GM18907 (cell line): ENCODE measurements around the gene FAU.
A peak's percentile ranks its signal among the peaks of the same experiment; 100 is the strongest.
"Not testable (repeated sequence)": the region's sequence is repeated elsewhere in the genome, so short reads cannot be mapped to it uniquely, and the experiment has no call there.

Experiments
- ATAC-seq: cut with Tn5 transposase; IDR thresholded peaks from one replicate; pipeline ENCODE4 v1.9.1; 2021; ENCODE audit warnings: mild to moderate bottlenecking, moderate library complexity; ENCODE audit not compliant: unreplicated experiment

FAU gene

DNA sequence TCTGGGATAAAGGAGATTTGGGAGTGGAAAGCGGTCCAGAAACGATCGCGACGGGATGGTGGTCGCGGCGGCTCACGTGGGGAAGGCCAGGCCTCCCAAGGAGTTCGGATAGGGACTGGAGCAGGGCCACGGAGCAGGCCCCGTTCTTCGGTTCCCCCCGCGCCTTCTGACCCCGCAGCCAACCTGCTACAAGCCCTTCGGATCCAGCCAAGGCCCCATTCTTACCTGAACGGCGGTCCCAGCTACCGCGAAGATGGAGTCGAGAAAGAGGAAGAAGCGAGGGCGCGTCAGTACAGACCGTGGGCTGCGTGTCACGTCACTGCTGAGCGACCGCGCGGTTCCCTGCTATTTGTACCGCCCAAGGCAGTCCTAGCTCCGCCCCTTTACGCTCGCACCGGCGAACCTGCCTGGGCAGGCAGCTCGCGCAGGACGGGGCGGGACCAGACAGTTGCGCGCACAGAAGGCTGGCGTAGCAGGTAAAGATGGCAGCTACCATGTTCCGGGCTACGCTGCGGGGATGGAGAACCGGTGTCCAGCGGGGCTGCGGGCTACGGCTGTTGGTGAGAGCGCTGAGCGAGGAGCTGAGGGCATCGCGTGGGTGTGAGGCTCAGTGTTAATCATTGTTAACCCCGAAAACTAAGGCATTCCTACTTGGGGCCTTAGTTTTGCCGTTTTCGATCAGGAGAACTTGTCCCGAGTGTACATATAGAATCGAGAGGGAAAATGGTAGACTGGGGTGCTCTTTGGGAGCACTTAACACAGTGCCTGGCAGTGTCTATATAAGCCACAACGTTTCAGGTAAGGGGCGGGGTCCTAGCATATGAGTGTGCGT lies at the start of gene FAU, which contains the start of gene MRPL49:
Gene FAU, minus strand, starts transcription at position 270 of the 832 bp plus-strand sequence. CDS start 321 bp downstream, outside the sequence.
Gene MRPL49, plus strand, starts transcription at position 457 of the 832 bp plus-strand sequence. Its CDS starts 26 bp downstream, at position 483.
- peak; percentile 64 for ATAC-seq

- ATAC-seq: no peak
Observed at GRCh38 chr11:65170058-65170534, 48.2 kb upstream of the FAU start, which contains the start of gene SPDYC. SPDYC (plus strand) TSS chr11:65170233; CDS start chr11:65171358, 1,125 bp downstream.

- no peak for ATAC-seq
Observed at GRCh38 chr11:65169164-65169641, 47.3 kb upstream of the FAU start.

GRCh38 chr11:65167656-65168055 lies 45.7 kb upstream of the FAU start:
- ATAC-seq: no peak

DNA sequence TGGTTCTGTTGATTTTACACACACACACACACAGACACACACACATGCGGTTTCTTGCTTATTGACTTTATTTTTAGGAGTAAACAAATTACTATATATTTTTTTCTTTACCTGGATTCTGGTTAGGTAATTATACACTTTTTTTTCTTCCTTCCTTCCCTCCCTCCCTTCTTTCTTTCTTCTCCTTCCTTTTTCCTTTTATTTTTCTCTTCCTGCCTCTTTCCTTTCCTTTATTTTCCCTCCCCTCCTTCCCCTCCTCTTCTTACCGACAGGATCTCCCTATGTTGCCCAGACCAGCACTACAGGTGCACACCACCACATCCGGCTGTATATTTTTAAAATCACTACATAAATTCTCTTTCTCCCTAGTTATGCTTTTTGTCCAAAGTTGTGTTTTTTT lies 45.0 kb upstream of the FAU start:
- ATAC-seq: no peak

DNA sequence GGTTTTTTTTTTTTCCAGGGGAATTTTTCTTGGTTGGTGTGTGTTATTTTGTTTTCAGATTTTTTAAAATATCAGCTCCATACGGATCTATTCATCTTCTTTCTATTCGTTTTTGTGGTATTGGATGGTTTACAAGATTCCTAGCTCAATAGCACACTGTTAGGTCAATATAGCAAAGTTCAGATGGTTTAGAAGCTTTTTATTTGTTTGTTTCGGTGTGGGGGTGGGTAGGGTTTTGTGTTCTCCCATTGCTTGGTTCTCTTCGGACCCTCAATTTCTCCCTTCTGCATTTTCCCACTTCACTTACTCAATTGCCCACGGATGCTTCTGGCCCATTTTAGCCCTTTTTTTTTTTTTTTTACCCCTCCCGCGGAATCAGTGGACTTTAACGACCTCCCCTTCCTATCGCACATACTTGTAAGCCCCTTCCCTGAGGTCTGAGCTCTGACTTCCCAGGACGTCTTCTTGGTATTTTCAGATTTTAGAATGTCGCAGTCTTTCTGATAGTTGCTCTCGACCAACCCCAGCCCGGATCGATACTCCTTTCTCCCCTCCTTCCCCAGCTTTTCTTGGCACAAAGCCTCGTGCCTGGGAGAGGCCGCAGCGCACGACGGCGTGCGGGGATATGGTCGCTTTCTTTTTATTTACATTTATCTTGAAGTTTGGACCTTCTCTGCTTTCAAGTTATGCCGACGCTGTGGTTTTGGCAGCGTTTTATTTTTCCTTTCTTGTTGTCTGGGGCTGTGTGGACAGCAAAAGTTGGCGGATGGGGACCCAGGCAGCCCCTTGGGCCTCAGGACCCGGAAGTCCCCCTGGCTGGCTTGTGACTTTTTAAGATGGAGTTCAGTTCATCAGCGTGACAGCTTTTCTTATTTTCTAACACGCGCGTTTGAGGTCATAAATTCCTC lies 43.7 kb upstream of the FAU start:
- ATAC-seq: no peak

DNA sequence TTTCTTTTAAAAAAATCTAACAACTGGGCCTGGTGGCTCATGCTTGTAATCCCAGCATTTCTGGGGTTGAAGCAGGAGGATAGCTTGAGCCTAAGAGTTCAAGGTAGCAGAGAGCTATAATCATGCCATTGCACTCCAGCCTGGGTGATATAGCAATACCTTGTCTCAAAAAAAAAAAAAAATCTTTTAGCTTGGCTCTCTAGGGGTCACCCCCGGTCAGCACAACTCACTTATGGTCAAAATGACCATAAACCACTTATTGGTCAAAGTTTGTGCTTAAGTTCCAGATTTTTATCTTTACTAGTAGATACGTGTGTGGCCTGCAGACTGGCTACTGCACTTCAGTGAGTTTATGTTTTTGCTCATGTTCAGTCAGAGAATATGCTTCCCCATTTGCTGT lies 41.8 kb upstream of the FAU start:
- ATAC-seq: no peak

DNA sequence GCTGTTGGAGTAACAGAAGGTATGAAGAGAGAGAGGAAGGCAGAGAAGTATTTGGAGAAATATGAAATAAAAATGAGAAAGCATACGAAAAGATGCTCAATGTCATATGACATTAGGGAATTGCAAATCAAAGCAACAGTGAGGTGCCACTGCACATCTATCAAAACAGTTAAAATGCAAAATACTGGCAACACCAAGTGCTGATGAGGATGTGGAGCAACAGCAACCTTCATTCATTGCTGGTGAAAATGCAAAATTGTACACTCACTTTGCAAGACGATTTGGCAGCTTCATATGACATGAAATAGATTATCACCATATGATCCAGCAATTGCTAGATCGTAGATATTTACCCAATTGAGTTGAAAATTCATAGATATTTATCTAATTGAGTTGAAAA lies 38.7 kb upstream of the FAU start:
- ATAC-seq: no peak

DNA sequence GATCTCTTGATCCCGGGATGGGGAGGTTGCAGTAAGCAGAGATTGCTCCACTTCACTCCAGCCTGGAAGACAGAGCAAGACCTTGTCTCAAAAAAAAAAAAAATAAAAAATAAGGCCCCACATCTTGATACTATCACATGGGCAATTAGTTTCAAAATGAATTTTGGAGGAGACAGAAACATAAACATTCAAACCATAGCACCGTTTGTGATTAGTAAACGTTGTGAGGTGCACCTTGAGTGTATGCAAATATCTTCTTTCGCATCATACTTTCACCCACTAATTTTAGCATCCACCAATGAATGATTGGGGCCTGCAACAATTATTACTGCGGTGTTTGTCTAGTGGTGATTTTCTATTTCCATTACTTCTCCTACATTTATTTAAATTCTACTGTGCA lies 37.1 kb upstream of the FAU start:
- ATAC-seq: peak; percentile 49

DNA sequence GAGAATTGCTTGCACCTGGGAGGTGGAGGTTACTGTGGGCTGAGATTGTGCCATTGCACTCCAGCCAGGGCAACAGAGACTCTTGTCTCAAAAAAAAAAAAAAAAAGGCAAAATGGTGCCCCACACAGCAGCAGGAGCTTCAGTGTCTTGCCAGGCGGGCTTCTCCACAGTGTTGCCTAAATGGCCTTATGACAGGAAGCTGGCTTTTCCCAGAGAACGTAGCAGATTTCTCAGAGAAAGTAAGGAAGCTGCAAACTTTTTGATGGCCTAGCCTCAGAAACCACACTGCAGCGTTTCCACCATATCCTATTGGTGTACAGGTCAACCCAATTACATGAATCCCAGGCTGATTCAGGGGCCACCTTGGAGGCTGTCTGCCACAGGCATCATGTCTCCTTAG lies 35.4 kb upstream of the FAU start:
- ATAC-seq: no peak

DNA sequence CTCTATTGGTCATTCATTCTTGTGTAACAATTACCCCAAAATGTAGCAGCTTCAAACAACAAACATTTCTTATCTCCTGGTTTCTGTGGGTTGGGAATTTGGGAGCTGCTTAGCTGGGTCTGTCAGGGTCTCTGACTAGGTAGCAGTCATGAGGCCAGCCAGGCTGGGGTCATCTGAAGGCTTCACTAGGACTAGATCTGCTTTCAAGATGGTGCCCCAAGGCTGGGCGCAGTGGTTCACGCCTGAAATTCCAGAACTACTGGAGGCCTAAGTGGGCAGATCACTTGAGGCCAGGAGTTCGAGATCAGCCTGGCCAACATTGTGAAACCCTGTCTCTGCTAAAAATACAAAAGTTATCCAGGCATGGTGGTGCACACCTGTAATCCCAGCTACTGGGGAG lies 35.0 kb upstream of the FAU start:
- no peak for ATAC-seq

GRCh38 chr11:65156256-65156655 lies 34.3 kb upstream of the FAU start:
- ATAC-seq: no peak

DNA sequence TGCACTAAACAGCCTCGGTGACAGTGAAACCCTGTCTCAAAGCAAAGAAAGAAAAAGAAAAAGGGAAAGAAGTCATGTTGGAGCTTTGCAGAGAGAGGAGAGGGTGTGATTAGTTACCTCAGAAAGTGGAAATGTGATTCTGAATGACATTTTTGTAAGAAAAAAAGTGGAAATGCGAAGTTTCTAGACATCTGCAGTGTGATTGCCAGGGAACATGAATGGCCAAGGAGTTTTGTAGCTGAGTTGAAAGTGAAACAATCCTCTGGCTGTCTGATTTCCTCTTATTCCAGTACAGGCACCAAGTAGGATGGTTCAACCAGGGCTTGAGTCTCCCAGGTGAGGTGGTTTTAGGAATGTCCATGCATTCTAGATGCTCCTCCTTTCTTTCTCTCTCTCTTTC lies 30.2 kb upstream of the FAU start:
- ATAC-seq: no peak

DNA sequence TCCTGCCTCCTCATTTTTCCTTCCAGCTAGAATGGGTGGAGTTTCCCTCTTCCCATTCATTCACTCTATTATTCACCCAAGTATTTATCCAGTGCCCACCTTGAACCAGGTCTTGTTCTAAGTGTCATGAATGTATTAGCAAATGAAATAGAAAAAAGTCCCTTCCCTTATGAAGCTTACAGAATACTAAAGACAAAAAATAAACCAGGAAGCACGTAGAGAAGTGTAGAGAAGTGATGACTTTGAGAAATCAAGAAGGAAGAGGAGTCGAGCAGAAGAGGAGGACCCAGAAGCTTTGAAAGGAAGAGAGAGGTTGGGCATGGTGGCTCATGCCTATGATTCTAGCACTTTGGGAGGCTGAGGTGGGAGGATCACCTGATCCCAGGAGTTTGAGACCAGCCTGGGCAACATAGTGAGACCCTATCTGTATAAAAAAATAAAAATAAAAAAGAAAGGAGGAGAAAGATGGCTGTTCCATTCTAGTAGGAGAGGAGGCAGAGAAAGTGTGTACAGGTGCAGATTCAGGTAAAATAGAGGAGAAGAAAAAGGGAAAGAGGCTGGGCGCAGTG lies 29.5 kb upstream of the FAU start:
- no peak for ATAC-seq

DNA sequence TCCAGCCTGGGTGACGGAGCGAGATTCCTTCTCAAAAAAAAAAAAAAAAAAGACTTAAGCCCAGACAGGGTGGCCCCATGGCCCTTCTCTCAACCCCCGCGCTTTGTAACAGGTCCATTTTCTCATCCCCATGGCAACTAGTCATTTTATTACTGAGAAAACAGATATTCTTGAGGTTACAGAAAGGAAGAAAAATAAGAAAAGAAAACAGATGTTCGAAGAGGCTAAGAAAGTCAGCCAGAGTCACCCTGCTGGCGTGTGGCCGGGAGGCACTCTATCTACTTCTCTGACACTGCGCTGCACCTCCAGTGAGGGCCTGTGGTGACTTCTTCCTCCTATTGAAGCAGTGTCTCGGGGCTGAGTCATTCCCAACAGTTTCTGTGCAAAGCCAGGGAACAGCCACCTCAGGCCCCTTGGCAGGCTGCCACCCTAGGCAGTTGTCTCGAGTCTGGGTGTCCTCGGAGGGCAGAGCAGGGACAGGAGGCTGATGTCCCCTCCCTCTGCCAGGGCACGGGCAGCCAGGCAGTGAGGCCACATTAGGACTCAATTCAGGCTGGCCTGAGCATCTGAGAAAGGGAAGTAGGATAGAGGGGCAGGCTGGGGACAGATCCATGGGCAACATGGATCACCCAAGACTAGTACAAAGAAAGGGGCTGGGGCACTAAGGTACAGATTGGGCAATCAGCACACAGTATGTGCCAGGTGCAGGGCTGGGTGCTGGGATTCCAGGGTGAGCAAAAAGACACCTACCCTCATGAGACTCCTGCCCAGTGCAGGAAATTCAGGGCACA lies 28.8 kb upstream of the FAU start:
- no peak for ATAC-seq

- ATAC-seq: not testable (repeated sequence)
Observed at GRCh38 chr11:65150131-65150508, 28.2 kb upstream of the FAU start.

DNA sequence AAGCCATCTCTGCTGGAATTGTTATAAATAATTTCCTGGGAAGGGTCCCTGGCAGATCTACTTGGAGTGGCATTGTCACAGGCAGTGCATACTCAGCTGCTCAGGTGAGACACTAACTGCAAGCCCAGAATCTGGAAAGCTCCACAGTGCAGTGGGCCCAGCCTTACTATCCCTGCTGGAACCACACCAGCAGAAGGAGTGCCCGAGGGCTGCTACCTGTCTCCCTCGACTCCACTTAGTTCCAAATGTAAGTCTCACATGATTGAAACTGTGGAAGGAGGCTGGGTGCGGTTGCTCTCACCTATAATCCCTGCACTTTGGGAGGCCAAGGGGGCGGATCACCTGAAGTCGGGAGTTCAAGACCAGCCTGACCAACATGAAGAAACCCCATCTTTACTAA lies 26.7 kb upstream of the FAU start:
- no peak for ATAC-seq

DNA sequence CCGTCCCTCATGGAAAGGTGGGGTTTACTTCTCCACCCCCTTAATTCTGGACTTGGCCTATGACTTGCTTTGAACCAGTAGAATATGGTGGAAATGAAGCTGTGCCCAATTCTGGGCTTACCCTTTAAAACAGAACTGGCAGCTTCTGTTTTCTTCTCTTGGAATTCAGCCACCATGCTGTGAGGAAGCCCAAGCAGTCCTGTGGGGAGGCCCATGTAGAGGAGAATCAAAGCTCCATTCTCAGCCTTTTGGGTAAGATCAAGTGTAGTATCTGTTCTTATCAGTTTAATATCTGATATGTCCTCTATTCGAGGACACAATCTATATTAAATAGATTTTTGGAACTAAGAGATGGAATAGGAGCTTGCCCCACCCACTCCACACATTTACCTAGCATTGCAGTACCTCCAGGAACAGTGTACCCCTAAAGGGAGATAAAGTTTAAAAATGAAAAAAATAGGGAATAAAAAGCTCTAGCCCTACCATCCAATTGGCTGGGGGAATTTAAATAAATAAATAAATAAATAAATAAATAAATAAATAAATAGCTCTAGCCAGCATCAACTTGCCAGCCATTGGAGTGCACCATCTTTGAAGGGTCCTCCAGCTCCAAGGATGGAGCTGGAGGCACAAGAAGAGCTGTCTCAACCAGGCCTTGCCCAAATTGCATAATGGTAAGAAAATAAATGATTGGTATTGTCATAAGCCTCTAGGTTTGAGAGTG lies 25.6 kb upstream of the FAU start:
- ATAC-seq: no peak

DNA sequence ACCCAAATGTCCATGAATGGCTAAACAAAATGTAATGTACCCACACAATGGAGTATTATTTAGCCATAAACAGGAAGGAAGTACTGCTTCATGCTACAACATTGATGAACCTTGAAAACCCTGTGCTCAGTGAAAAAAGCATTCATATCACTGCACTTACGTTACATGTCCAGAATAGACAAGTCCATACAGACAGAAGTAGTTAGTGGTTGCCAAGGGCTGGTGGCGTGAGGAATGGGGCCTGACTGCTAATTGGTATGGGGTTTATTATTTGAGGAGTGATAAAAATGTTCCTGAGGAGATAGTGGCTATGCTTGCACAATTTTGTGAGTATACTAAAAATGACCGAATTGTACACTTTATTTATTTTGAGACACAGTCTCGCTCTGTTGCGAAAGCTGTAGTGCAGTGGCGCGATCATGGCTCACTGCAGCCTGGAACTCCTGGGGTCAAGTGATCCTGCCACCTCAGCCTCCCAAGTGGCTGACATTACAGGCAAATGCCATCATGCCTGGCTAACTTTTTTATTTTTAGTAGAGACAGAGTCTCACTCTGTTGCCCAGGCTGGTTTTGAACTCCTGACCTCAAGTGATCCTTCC lies 20.1 kb upstream of the FAU start:
- no peak for ATAC-seq
